ENCODE measurements around the gene ST6GAL1.

- TF ChIP-seq CTCF (IDR thresholded peaks at IDR 0.05 in 2 of 3, conservative IDR thresholded peaks at IDR 0.05 in 1 of 3; ENCODE audit: control insufficient read depth in 2 of 3, extremely low read depth in 1 of 3, insufficient read depth in 1 of 3, low read depth in 3 of 3, low read length in 3 of 3) (no peak), SUPT20H (IDR thresholded peaks at IDR 0.05; ENCODE audit: borderline replicate concordance, control insufficient read depth, low read depth, low read length) (no peak), HCFC1 (IDR thresholded peaks at IDR 0.05; ENCODE audit: low read length) (no peak), BRCA1 (IDR thresholded peaks at IDR 0.05; ENCODE audit: low read depth, low read length) (no peak), ESRRA (IDR thresholded peaks at IDR 0.05; ENCODE audit: low read length) (no peak), HDAC2 (IDR thresholded peaks at IDR 0.05) (no peak), ZNF274 (IDR thresholded peaks at IDR 0.05; ENCODE audit: insufficient read depth, insufficient read length) (no peak), ZZZ3 (IDR thresholded peaks at IDR 0.05; ENCODE audit: control insufficient read depth, insufficient read length, low read depth) (no peak), SMC3 (IDR thresholded peaks at IDR 0.05; ENCODE audit: borderline replicate concordance, low read length) (no peak), CREM (IDR thresholded peaks at IDR 0.05; ENCODE audit: low read depth) (no peak)
Observed at GRCh38 chr3:187064210-187065115, 134.1 kb downstream of the ST6GAL1 start.

All from GM12878 (cell line).